ENCODE data around the gene SLC12A7. TPM values are rescaled to one million over a fixed set of nuclear protein-coding genes. Genes with fewer than 3 reads are reported as not detected.

SLC12A7 gene
- total and polyA plus RNA-seq, 7 donors: 7.2 to 54.3 (median 16.8) TPM

DNA sequence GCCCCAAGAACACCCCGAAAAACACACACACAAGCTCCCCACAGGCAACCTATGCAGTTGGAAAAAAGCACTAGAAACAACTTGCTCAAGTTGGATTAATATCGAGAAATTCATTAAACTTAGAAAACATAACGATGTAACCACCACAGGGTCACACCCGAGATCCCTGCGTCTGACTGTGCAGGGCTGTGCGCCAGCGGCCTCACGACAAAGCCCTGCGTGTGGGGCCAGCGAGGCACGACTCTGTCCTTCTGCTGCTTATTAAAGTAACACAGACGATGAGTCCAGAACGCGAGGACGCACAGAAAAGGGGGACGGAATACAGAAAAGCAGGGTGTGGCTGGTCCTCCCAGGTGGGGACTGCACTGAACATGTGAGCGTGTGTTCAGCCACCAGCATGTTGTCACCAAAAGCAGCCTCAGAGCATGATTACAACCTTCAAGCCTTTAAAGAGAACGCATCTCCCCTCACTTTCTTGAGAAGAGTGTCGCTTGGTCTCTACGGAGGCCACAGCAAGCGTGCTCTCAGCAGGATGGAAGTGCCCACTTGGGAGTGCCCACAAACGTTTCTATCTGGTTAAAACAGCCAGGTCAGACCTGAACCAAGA, 14.4 kb downstream of the SLC12A7 start:
- H3K4me1 ChIP-seq: peaks cover 0 to 48% (median 36%) of the 10 kb centered on the region in 4 donors
- 77 to 84% methylated on average over 22 of the region's 22 CpGs for whole genome bisulfite sequencing, 2 donors

GRCh38 chr5:1096838-1097237, 15.0 kb downstream of the SLC12A7 start:
- Histone ChIP-seq H3K4me1 (peaks cover 0 to 42% (median 30%) of the 10 kb centered on the region in 4 donors), H3K9me3 (no peaks in the 10 kb centered on the region), H3K4me3 (no peak overlapping the region), H3K27ac (no peak overlapping the region), H3K36me3 (peaks cover 0 to 28% (median 15%) of the 10 kb centered on the region in 4 donors), H3K27me3 (no peaks in the 10 kb centered on the region)
- intact Hi-C loops (cut with DNase I): no loop called here
- DNase-seq: no peak
- TF ChIP-seq POLR2A (IDR thresholded peaks at IDR 0.05) (no peak), POLR2AphosphoS5 (IDR thresholded peaks at IDR 0.05) (no peak), CTCF (IDR thresholded peaks at IDR 0.05) (no peak), EP300 (IDR thresholded peaks at IDR 0.05) (no peak)
- 77 to 81% methylated on average over 10 of the region's 10 CpGs for WGBS, 2 donors

More for the DNA sequence above, 14.4 kb downstream of the SLC12A7 start:
- DNase-seq: no peak
- H3K4me3 ChIP-seq: no peak overlapping the region
- no peaks in the 10 kb centered on the region for H3K27me3 ChIP-seq
- peaks cover 0 to 23% (median 12%) of the 10 kb centered on the region in 4 donors for H3K36me3 ChIP-seq
- TF ChIP-seq POLR2AphosphoS5 (IDR thresholded peaks at IDR 0.05): no peak
- TF ChIP-seq CTCF (IDR thresholded peaks at IDR 0.05): no peak
- no peak for TF ChIP-seq EP300 (IDR thresholded peaks at IDR 0.05)
- TF ChIP-seq POLR2A (IDR thresholded peaks at IDR 0.05): no peak
- no peak overlapping the region for H3K27ac ChIP-seq
- intact Hi-C loops (cut with DNase I): no loop called here
- no peaks in the 10 kb centered on the region for H3K9me3 ChIP-seq

DNA sequence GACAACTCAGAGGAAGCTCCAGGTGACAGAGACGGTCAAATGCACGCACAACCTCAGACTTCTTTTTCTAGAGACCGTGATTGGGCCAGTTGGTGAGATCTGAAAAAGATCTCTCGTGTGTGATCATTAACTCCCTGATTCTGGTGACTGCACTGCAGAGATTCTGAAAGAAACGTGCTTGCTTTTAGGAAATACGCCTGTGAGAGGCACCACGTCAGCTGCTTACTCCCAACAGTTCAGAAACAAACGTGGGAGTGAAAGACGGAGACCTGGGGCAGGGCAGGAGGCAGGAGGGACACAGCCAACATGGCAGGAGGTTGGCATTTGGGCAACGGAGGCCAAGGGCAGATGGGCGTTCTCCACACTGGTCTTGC, 15.9 kb downstream of the SLC12A7 start:
- no peaks in the 10 kb centered on the region for H3K9me3 ChIP-seq
- H3K4me3 ChIP-seq: no peak overlapping the region
- H3K27ac ChIP-seq: no peak overlapping the region
- peaks cover 0 to 35% (median 22%) of the 10 kb centered on the region in 4 donors for H3K4me1 ChIP-seq
- WGBS, 2 donors: 86 to 88% methylated on average over 11 of the region's 11 CpGs
- no peaks in the 10 kb centered on the region for H3K27me3 ChIP-seq
- intact Hi-C loops (cut with DNase I): no loop called here
- no peak for DNase-seq
- H3K36me3 ChIP-seq: peaks cover 0 to 37% (median 20%) of the 10 kb centered on the region in 4 donors
- TF ChIP-seq POLR2AphosphoS5 (IDR thresholded peaks at IDR 0.05): no peak
- no peak for TF ChIP-seq CTCF (IDR thresholded peaks at IDR 0.05)
- TF ChIP-seq EP300 (IDR thresholded peaks at IDR 0.05): no peak
- no peak for TF ChIP-seq POLR2A (IDR thresholded peaks at IDR 0.05)

GRCh38 chr5:1095302-1095989, 16.4 kb downstream of the SLC12A7 start:
- Histone ChIP-seq H3K4me1 (peaks cover 0 to 30% (median 17%) of the 10 kb centered on the region in 4 donors), H3K9me3 (no peaks in the 10 kb centered on the region), H3K27me3 (no peaks in the 10 kb centered on the region), H3K36me3 (peaks cover 0 to 42% (median 23%) of the 10 kb centered on the region in 4 donors), H3K4me3 (no peak overlapping the region), H3K27ac (no peak overlapping the region)
- WGBS, 2 donors: 93% methylated on average over 22 of the region's 22 CpGs
- no peak for DNase-seq
- intact Hi-C loops (cut with DNase I): no loop called here
- TF ChIP-seq CTCF (IDR thresholded peaks at IDR 0.05) (no peak), POLR2AphosphoS5 (IDR thresholded peaks at IDR 0.05) (no peak), POLR2A (IDR thresholded peaks at IDR 0.05) (no peak), EP300 (IDR thresholded peaks at IDR 0.05) (no peak)

Data from sigmoid colon (tissue), 7 donors.